Measurements from ENCODE around the gene GCAT. TPM values are rescaled to one million over a fixed set of nuclear protein-coding genes. Genes with fewer than 3 reads are reported as not detected.

GCAT gene
- total RNA-seq, 1 donor from 2014 or later, result 13.4 TPM

- no peak for DNase-seq (ENCODE audit: low spot score)
These were observed 34.5 kb downstream of the GCAT start for GRCh38 chr22:37842015-37842793.

DNA sequence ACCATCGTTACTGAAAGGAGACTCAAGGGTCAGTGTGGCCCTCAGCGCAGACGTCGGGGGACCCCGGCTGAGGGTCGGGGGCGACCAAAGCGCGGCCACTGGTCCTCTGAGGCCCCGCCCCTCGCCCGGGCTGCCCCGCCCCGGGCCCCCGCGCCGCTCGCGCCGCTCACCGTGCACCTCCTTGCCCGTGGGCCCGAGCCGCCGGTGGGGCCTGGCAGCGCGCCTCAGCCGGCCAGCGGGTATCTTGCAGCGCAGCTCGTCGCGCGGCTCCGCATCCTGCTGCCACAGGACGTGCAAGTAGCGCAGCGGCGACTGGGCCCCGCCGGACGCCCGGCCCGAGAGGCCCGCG is 36.0 kb downstream of the GCAT start:
- DNase-seq (ENCODE audit: low spot score), result no peak

- no peak for DNase-seq (ENCODE audit: low spot score)
These were observed 37.2 kb downstream of the GCAT start for GRCh38 chr22:37844904-37845329.

DNA sequence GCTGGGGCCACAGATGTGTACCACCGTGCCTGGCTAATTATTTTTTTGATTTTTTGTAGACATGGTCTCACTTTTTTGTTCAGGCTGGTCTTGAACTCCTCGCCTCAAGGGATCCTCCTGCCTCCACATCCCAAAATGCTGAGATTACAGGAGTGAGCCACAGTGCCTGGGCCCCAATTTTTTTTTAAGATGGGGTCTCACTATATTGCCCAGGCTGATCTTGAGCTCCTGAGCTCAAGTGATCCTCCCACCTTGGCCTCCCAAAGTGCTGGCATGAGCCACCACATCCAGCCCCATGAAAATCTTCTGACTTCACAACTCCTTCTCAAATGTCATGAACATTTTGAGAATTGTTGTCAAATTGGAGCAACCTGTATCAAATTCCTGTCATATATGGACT is 38.7 kb downstream of the GCAT start:
- DNase-seq (ENCODE audit: low spot score), result no peak

DNA sequence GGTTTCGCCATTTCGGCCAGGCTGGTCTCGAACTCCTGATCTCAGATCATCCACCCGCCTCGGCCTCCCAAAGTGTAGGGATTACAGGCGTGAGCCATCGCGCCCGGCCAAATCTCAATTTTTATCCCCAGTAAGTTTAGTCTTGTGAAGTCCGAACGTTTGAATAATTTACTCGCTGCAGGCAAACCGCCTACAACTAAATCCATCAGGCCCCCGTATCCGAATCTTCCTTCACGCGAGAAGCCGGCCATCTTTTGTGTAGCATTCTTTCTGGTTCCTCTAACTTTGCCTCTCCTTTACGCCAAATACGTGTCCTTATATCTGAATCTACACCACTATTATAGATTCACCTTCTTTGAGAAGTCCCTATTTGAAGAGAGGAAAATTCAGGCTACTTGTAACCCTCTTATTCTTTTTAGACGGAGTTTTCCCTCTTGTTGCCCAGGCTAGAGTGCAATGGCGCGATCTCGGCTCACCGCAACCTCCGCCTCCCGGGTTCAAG is 40.9 kb downstream of the GCAT start:
- no peak for DNase-seq (ENCODE audit: low spot score)

DNA sequence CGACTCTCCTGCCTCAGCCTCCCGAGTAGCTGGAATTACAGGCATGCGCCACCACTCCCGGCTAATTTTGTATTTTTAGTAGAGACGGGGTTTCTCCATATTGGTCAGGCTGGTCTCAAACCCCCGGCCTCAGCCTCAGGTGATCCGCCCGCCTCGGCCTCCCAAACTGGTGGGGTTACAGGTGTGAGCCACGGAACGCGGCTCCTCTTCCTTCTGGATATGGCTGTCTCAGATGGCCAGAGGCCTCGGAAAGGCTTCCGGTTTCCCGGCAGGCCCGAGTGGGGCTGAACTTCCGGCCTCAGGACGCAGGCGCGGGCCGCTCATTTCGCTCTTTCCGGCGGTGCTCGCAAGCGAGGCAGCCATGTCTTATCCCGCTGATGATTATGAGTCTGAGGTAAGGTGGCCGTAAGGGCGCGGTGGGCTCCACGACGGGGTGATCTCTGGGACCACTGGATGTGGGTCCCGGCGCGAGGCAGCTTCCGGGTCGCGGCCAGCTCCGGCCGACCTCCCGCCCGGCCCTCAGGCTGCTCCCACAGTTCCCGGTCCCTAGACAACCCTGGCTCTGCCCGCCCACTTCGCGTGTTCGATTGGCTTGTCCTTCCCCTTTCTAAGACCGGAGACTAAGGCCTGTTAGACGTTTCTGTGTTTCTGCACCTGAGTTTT is 41.5 kb downstream of the GCAT start, which contains the start of gene EIF3L:
Gene EIF3L, plus strand, starts transcription at position 331 of the 663 bp plus-strand sequence. Its CDS starts 31 bp downstream, at position 362.
- peak; percentile 93 for DNase-seq (ENCODE audit: low spot score)

GRCh38 chr22:37850801-37851200 is 43.1 kb downstream of the GCAT start:
- no peak for DNase-seq (ENCODE audit: low spot score)

GRCh38 chr22:37852418-37852817 is 44.7 kb downstream of the GCAT start:
- no peak for DNase-seq (ENCODE audit: low spot score)

GRCh38 chr22:37854946-37855345 is 47.2 kb downstream of the GCAT start:
- no peak for DNase-seq (ENCODE audit: low spot score)

- no peak for DNase-seq (ENCODE audit: low spot score)
These were observed 47.7 kb downstream of the GCAT start for GRCh38 chr22:37855462-37855861.

GRCh38 chr22:37860796-37861421 is 53.2 kb downstream of the GCAT start:
- DNase-seq (ENCODE audit: low spot score), result no peak

GRCh38 chr22:37862570-37863325 is 55.0 kb downstream of the GCAT start:
- no peak for DNase-seq (ENCODE audit: low spot score)

GRCh38 chr22:37865510-37865909 is 57.8 kb downstream of the GCAT start:
- no peak for DNase-seq (ENCODE audit: low spot score)

Other genes with a start within 250 kb of the GCAT start
- 33.4 TPM for gene CDC42EP1, start 247.5 kb upstream of the GCAT start, total RNA-seq
- gene LGALS2, start 227.8 kb upstream of the GCAT start, total RNA-seq, result not detected
- 68.9 TPM for gene GGA1, start 199.1 kb upstream of the GCAT start, total RNA-seq
- 56.2 TPM for gene SH3BP1, start 168.3 kb upstream of the GCAT start, total RNA-seq
- 5.2 TPM for gene PDXP, start 149.2 kb upstream of the GCAT start, total RNA-seq
- 396 TPM for gene LGALS1, start 132.3 kb upstream of the GCAT start, total RNA-seq
- 36.8 TPM for gene NOL12, start 121.6 kb upstream of the GCAT start, total RNA-seq
- gene TRIOBP, start 110.9 kb upstream of the GCAT start, total RNA-seq, result 108 TPM
- gene GALR3, start 15.4 kb downstream of the GCAT start, total RNA-seq, result not detected
- gene ANKRD54, start 36.4 kb downstream of the GCAT start, total RNA-seq, result 26.9 TPM
- 544 TPM for gene EIF3L, start 41.5 kb downstream of the GCAT start, total RNA-seq
- gene MICALL1, start 98.4 kb downstream of the GCAT start, total RNA-seq, result 80.2 TPM
- not detected for gene C22orf23, start 145.7 kb downstream of the GCAT start, total RNA-seq
- gene POLR2F, start 145.8 kb downstream of the GCAT start, total RNA-seq, result 49.5 TPM
- 1.0 TPM for gene SOX10, start 176.6 kb downstream of the GCAT start, total RNA-seq
- 63.2 TPM for gene PICK1, start 249.5 kb downstream of the GCAT start, total RNA-seq